Esophagus (tissue), 2 donors: ENCODE results near the gene KDM4C. TPM values are rescaled to one million over a fixed set of nuclear protein-coding genes. Genes with fewer than 3 reads are reported as not detected.

ENCODE experiments used
- H3K27ac ChIP-seq, 2 donors: one replicate each; pipeline ENCODE4 v1.5.1; 2013; ENCODE audit warnings: low read depth in 2 of 2, mild to moderate bottlenecking in 2 of 2, inconsistent platforms in 1 of 2, low read length in 1 of 2, moderate library complexity in 1 of 2
- H3K27me3 ChIP-seq, 2 donors: one replicate each; pipeline ENCODE4 v1.6.1; 2013; ENCODE audit warnings: low read length in 2 of 2, control low read depth in 1 of 2, mild to moderate bottlenecking in 1 of 2; ENCODE audit not compliant: insufficient read depth in 2 of 2, control insufficient read depth in 1 of 2
- H3K36me3 ChIP-seq, 2 donors: one replicate each; pipeline ENCODE4 v1.6.1; 2013; ENCODE audit warnings: low read length in 1 of 2; ENCODE audit not compliant: control insufficient read depth in 2 of 2, insufficient read depth in 2 of 2
- H3K4me1 ChIP-seq, 2 donors: one replicate each; pipeline ENCODE4 v1.6.1; 2013; ENCODE audit warnings: low read length in 1 of 2; ENCODE audit not compliant: control insufficient read depth in 2 of 2, insufficient read depth in 2 of 2
- H3K4me3 ChIP-seq, 2 donors: one replicate each; pipeline ENCODE4 v1.5.1; 2013; ENCODE audit warnings: low read length in 2 of 2, mild to moderate bottlenecking in 2 of 2, low read depth in 1 of 2, moderate library complexity in 1 of 2
- H3K9me3 ChIP-seq, 2 donors: one replicate each; pipeline ENCODE4 v1.6.1; 2013; ENCODE audit warnings: mild to moderate bottlenecking in 2 of 2, low read depth in 1 of 2, low read length in 1 of 2, moderate library complexity in 1 of 2; ENCODE audit not compliant: control insufficient read depth in 2 of 2, insufficient read depth in 1 of 2
- WGBS, 2 donors: extraction: QIAGEN DNeasy Blood & Tissue Kit; methylation state at CpG; one replicate each; pipeline ENCODE4 v1.1.7; 2013; 5-methylcytosine and 5-hydroxymethylcytosine counted together
- polyA plus RNA-seq, 2 donors: library from polyadenylated mRNA; stranded (reverse); fragments of 200-250 nt; gene quantifications; one replicate each; pipeline ENCODE4 v1.2.3, GENCODE V29; 2013
- donor health status: healthy with polysubstance abuse.
- donor health status: Bipolar disorder and iron deficiency.

Gene KDM4C
- polyA plus RNA-seq, 2 donors, result 5.9 to 8.0 TPM

DNA sequence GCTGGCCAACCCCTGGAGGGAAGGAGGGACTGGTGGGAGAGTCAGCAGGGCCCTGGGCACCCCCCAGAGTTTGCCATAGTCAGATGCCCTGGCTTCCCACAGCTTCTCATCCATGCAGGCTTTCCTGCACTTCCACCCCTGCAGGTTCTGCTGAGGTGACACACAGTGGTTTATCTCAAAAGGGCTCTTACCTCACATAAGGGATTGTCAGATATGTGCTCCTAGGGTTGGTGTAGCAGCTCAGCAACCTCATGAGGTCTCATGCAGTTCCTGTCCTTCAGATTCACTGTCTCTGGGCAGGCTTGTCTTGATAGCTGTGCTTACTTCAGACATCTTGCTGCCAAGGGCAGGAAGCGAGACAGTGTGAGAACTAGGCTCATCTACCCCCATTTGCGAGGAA lies 143.4 kb downstream of the KDM4C start:
- no peak overlapping the region for H3K4me3 ChIP-seq
- no peaks in the 10 kb centered on the region for H3K9me3 ChIP-seq
- H3K27me3 ChIP-seq, result no peaks in the 10 kb centered on the region
- H3K36me3 ChIP-seq, result peaks cover 0 to 5% of the 10 kb centered on the region in 2 donors
- H3K27ac ChIP-seq, result no peak overlapping the region
- 96 to 97% methylated on average over 2 of the region's 2 CpGs for whole genome bisulfite sequencing, 2 donors
- H3K4me1 ChIP-seq, result no peaks in the 10 kb centered on the region

GRCh38 chr9:6902423-6902822 lies 144.7 kb downstream of the KDM4C start:
- 59 to 70% methylated on average over 5 of the region's 5 CpGs for WGBS, 2 donors
- H3K4me1 ChIP-seq, result no peaks in the 10 kb centered on the region

GRCh38 chr9:6904371-6904770 lies 146.6 kb downstream of the KDM4C start:
- no peaks in the 10 kb centered on the region for H3K9me3 ChIP-seq
- no peak overlapping the region for H3K27ac ChIP-seq
- peaks cover 0 to 5% of the 10 kb centered on the region in 2 donors for H3K36me3 ChIP-seq
- H3K27me3 ChIP-seq, result no peaks in the 10 kb centered on the region
- H3K4me3 ChIP-seq, result no peak overlapping the region
- WGBS, 2 donors, result 85 to 89% methylated on average over 2 of the region's 2 CpGs
- H3K4me1 ChIP-seq, result no peaks in the 10 kb centered on the region

More at GRCh38 chr9:6902423-6902822, 144.7 kb downstream of the KDM4C start:
- Histone ChIP-seq H3K36me3 (peaks cover 0 to 5% of the 10 kb centered on the region in 2 donors), H3K4me3 (no peak overlapping the region), H3K27me3 (no peaks in the 10 kb centered on the region), H3K27ac (no peak overlapping the region), H3K9me3 (no peaks in the 10 kb centered on the region)

GRCh38 chr9:6905850-6906375 lies 148.1 kb downstream of the KDM4C start:
- no peaks in the 10 kb centered on the region for H3K36me3 ChIP-seq
- WGBS, 2 donors, result 85 to 88% methylated on average over 6 of the region's 6 CpGs
- H3K27ac ChIP-seq, result no peak overlapping the region
- H3K4me1 ChIP-seq, result no peaks in the 10 kb centered on the region
- no peaks in the 10 kb centered on the region for H3K9me3 ChIP-seq
- H3K4me3 ChIP-seq, result no peak overlapping the region
- H3K27me3 ChIP-seq, result no peaks in the 10 kb centered on the region

- Histone ChIP-seq H3K4me1 (peaks cover 0 to 4% of the 10 kb centered on the region in 2 donors), H3K36me3 (no peaks in the 10 kb centered on the region), H3K27me3 (no peaks in the 10 kb centered on the region), H3K27ac (no peak overlapping the region), H3K4me3 (no peak overlapping the region), H3K9me3 (no peaks in the 10 kb centered on the region)
- WGBS, 2 donors, result 83 to 84% methylated on average over 4 of the region's 4 CpGs
Observed at GRCh38 chr9:6907772-6908381, 150.1 kb downstream of the KDM4C start.

DNA sequence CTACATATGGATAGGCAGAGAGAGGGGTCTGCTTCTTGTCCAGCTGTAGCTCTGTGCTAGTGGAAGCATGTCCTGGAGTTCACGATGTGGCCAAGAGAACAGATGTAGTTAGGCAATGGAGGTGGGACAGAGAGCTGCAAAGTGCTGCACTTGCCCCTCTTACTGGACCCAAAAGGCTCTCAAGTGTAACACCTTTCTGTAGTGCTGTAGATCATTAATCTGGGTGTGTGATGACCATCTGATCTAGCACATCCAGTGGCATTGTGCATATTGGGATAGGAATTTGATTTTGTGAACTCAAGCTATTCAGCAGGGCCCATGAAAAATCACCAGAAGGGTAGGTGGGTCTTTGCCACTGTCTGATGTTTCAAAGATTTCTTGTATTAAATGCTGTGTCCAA lies 151.4 kb downstream of the KDM4C start:
- no peaks in the 10 kb centered on the region for H3K36me3 ChIP-seq
- peaks cover 0 to 4% of the 10 kb centered on the region in 2 donors for H3K4me1 ChIP-seq
- H3K27me3 ChIP-seq, result no peaks in the 10 kb centered on the region
- H3K4me3 ChIP-seq, result no peak overlapping the region
- 86 to 87% methylated on average over 1 of the region's 1 CpG for WGBS, 2 donors
- no peak overlapping the region for H3K27ac ChIP-seq
- no peaks in the 10 kb centered on the region for H3K9me3 ChIP-seq

DNA sequence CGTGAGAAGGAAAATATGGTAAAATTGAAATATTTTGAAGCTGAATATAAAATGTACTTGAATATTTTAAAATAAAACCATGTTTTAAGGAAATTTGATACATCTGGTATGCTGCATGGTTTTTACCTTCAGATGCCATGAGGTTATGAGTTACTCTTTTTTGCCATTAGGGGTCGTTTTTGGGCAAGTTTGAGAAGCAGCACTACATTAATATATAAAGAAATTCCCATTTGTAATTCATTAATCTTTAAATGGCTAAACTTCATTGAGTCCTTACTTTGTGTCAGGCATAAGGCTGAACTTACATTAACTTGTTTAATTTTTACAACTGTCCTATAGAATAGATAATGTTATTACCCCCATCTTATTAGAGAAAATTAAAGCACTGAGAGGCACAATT lies 152.3 kb downstream of the KDM4C start:
- WGBS, 2 donors, result 52 to 54% methylated on average over 2 of the region's 2 CpGs
- no peak overlapping the region for H3K4me3 ChIP-seq
- H3K4me1 ChIP-seq, result peaks cover 0 to 4% of the 10 kb centered on the region in 2 donors
- no peaks in the 10 kb centered on the region for H3K27me3 ChIP-seq
- no peak overlapping the region for H3K27ac ChIP-seq
- H3K36me3 ChIP-seq, result no peaks in the 10 kb centered on the region
- no peaks in the 10 kb centered on the region for H3K9me3 ChIP-seq

DNA sequence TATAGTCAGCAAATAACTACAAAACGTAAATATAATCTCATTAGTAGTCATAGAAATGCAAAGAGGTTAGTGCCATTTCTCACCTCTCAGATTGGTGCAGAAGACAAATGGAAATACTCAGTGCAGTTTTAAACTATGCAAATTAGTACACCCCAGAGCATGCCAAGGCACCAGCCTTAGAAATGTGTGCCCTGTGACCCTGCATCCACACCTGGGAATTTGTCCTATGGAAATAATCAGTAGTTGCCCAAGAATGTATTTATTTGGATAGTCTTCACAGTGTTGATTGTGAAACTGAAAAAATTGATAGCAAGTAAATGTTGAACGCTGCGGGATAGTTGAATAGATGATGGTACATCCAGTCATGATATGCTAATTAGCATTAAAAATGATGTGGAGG lies 152.7 kb downstream of the KDM4C start:
- no peaks in the 10 kb centered on the region for H3K27me3 ChIP-seq
- H3K36me3 ChIP-seq, result no peaks in the 10 kb centered on the region
- WGBS, 2 donors, result 74 to 88% methylated on average over 3 of the region's 3 CpGs
- no peak overlapping the region for H3K4me3 ChIP-seq
- no peaks in the 10 kb centered on the region for H3K9me3 ChIP-seq
- peaks cover 0 to 4% of the 10 kb centered on the region in 2 donors for H3K4me1 ChIP-seq
- H3K27ac ChIP-seq, result no peak overlapping the region

DNA sequence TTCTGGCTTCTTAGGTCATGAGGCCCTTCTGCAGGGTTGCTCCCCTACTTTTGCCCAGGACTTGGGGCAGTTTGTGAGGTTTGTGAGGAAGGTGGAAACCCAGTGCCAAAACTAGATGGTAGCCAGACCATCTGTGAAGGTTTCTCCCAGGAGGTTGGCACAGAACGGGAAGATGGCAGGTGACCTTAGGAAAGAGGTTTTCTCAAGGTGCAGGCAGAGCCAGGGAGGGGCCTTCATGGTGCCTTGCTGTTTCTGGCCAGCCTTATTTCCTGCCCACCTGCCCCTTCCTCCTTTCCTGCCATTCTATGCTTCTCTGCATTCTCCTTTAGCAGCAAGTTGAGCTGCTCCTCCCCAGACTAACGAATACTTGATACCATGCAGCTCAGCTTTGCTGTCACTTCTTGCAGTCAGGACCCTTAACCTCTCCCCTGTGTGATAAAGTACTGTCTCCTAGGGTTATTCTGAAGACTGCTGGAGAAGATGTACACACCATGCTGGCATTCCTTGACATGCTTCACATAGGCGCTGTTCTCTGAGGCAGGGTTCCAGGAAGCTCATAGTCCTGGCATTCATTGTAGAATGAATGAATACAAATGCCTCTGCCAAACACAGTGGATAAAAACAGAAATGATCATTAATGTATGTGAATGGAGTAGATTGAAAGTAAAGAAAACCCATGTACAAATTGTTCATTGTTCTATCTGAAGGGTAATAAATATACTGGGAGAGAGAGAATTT lies 154.3 kb downstream of the KDM4C start:
- H3K4me3 ChIP-seq, result no peak overlapping the region
- no peak overlapping the region for H3K27ac ChIP-seq
- no peaks in the 10 kb centered on the region for H3K27me3 ChIP-seq
- no peaks in the 10 kb centered on the region for H3K36me3 ChIP-seq
- 60 to 71% methylated on average over 3 of the region's 3 CpGs for WGBS, 2 donors
- peaks cover 0 to 4% of the 10 kb centered on the region in 2 donors for H3K4me1 ChIP-seq
- no peaks in the 10 kb centered on the region for H3K9me3 ChIP-seq
